HepG2 (cell line): Measurements from ENCODE around the gene PTPRU. TPM values are rescaled to one million over a fixed set of nuclear protein-coding genes. Genes with fewer than 3 reads are reported as not detected.

Experiments used
- CAMTA2 ChIP-seq: sonication (generic); formaldehyde crosslinking; IDR thresholded peaks from 2 replicates; pipeline ENCODE4 v1.4.0; 2020; ENCODE audit warnings: mild to moderate bottlenecking, missing genetic modification reagents, borderline replicate concordance
- ESRRA ChIP-seq: sonication (generic); formaldehyde crosslinking; IDR thresholded peaks from 2 replicates; pipeline ENCODE4 v1.5.1; 2020; ENCODE audit warnings: mild to moderate bottlenecking, low read depth, missing genetic modification reagents
- GLMP ChIP-seq: sonication (generic); formaldehyde crosslinking; IDR thresholded peaks from 2 replicates; pipeline ENCODE4 v1.9.0; 2021; ENCODE audit warnings: missing genetic modification reagents, mild to moderate bottlenecking, borderline replicate concordance
- HMGXB4 ChIP-seq, 2 experiments: sonication (generic) in 1 of 2; formaldehyde crosslinking in 1 of 2; IDR thresholded peaks; 2 replicates each; pipeline versions ENCODE4 v1.4.0 to v1.6.1; 2018 to 2020; ENCODE audit warnings: missing genetic modification reagents in 2 of 2, borderline replicate concordance in 1 of 2, low read depth in 1 of 2, mild to moderate bottlenecking in 1 of 2, missing biosample characterization in 1 of 2
- HNRNPK ChIP-seq: fragments of 200-400 bp; formaldehyde crosslinking; IDR thresholded peaks from 2 replicates; pipeline ENCODE4 v1.6.1; 2018; ENCODE audit warnings: low read length, low read depth, moderate library complexity, mild to moderate bottlenecking; ENCODE audit not compliant: poor library complexity, severe bottlenecking
- HNRNPLL ChIP-seq: fragments of 200-400 bp; formaldehyde crosslinking; IDR thresholded peaks from 2 replicates; pipeline ENCODE4 v1.6.1; 2017; ENCODE audit warnings: mild to moderate bottlenecking, low read depth, low read length; ENCODE audit not compliant: poor library complexity, severe bottlenecking
- MEIS1 ChIP-seq: sonication (generic); formaldehyde crosslinking; IDR thresholded peaks from 2 replicates; pipeline ENCODE4 v1.9.0; 2021; ENCODE audit warnings: mild to moderate bottlenecking, missing genetic modification reagents, moderate library complexity, borderline replicate concordance
- PCBP1 ChIP-seq: fragments of 200-400 bp; formaldehyde crosslinking; IDR thresholded peaks from 2 replicates; pipeline ENCODE4 v1.6.1; 2017; ENCODE audit warnings: mild to moderate bottlenecking, low read depth, low read length, borderline replicate concordance
- RAD21 ChIP-seq: fragments of 450-650 bp; formaldehyde crosslinking; IDR thresholded peaks from 2 replicates; pipeline ENCODE4 v1.5.0; 2020; ENCODE audit warnings: mild to moderate bottlenecking
- RBM39 ChIP-seq: fragments of 200-400 bp; formaldehyde crosslinking; IDR thresholded peaks from one replicate; pipeline ENCODE4 v1.6.1; 2018; ENCODE audit warnings: antibody characterized with exemption, mild to moderate bottlenecking, low read depth, low read length; ENCODE audit not compliant: poor library complexity, severe bottlenecking
- SALL2 ChIP-seq: sonication (generic); formaldehyde crosslinking; IDR thresholded peaks from 2 replicates; pipeline ENCODE4 v1.8.1; 2023; ENCODE audit warnings: mild to moderate bottlenecking, missing genetic modification reagents, inconsistent platforms
- SCMH1 ChIP-seq: sonication (generic); formaldehyde crosslinking; IDR thresholded peaks from 2 replicates; pipeline ENCODE4 v1.9.0; 2021; ENCODE audit warnings: missing genetic modification reagents, mild to moderate bottlenecking, borderline replicate concordance
- SMC3 ChIP-seq: IDR thresholded peaks from 2 replicates; pipeline ENCODE4 v1.6.1; 2011; ENCODE audit warnings: low read length, improper control_type of control experiment
- SOX5 ChIP-seq: IDR thresholded peaks from 2 replicates; pipeline ENCODE4 v1.6.1; 2016; ENCODE audit warnings: borderline replicate concordance
- TAF15 ChIP-seq: fragments of 200-400 bp; formaldehyde crosslinking; IDR thresholded peaks from one replicate; pipeline ENCODE4 v1.6.1; 2018; ENCODE audit warnings: mild to moderate bottlenecking, low read depth, low read length; ENCODE audit not compliant: poor library complexity, severe bottlenecking
- ZFP36L2 ChIP-seq: sonication (generic); formaldehyde crosslinking; IDR thresholded peaks from 2 replicates; pipeline ENCODE4 v1.4.0; 2020; ENCODE audit warnings: missing genetic modification reagents
- ZNF329 ChIP-seq: sonication (generic); formaldehyde crosslinking; IDR thresholded peaks from 2 replicates; pipeline ENCODE4 v1.9.0; 2021; ENCODE audit warnings: low read depth, mild to moderate bottlenecking, missing genetic modification reagents
- polyA plus RNA-seq, 8 experiments: library from polyadenylated mRNA; depleted of rRNA in 3 of 8; stranded (reverse) in 7 of 8; unstranded in 1 of 8; fragments of >200 nt; fragmentation: Illumina TruSeq in 4 of 8; extraction: Trizol in 4 of 8; gene quantifications; 2 replicates each; pipeline versions ENCODE4 v1.2.1 to v1.2.3, GENCODE V29; 2011 to 2016; ENCODE audit warnings: low read depth in 4 of 8, missing spikeins in 1 of 8, mixed read lengths in 1 of 8; ENCODE audit not compliant: insufficient read depth in 1 of 8
- total RNA-seq, 5 experiments: library from RNA; depleted of rRNA; stranded (reverse); fragments of >200 nt; fragmentation: Illumina TruSeq; extraction: Trizol; gene quantifications; 2 replicates each; pipeline ENCODE4 v1.2.3, GENCODE V29; 2016; ENCODE audit warnings: low read depth in 1 of 5
- TF ChIP-seq, protein P1 (sequence below): sonication (generic); formaldehyde crosslinking; IDR thresholded peaks from 2 replicates; pipeline ENCODE4 v1.9.0; 2021; ENCODE audit warnings: missing genetic modification reagents, mild to moderate bottlenecking, borderline replicate concordance
- TF ChIP-seq, protein P2 (sequence below): sonication (generic); formaldehyde crosslinking; IDR thresholded peaks from 2 replicates; pipeline ENCODE4 v1.5.1; 2020; ENCODE audit warnings: missing genetic modification reagents, mild to moderate bottlenecking, borderline replicate concordance

The PTPRU gene
- total and polyA plus RNA-seq, 2 of the 13 experiments (the other 11 are each of a cell fraction or from before 2014, with no cell fraction given): 21.6 to 22.3 TPM

GRCh38 chr1:29230553-29231378 lies 5.6 kb upstream of the PTPRU start, which contains the start of gene MECR (continued):
- no peak for TF ChIP-seq SMC3
- TF ChIP-seq RBM39: peak; percentile 84
- TF ChIP-seq, protein P1, sequence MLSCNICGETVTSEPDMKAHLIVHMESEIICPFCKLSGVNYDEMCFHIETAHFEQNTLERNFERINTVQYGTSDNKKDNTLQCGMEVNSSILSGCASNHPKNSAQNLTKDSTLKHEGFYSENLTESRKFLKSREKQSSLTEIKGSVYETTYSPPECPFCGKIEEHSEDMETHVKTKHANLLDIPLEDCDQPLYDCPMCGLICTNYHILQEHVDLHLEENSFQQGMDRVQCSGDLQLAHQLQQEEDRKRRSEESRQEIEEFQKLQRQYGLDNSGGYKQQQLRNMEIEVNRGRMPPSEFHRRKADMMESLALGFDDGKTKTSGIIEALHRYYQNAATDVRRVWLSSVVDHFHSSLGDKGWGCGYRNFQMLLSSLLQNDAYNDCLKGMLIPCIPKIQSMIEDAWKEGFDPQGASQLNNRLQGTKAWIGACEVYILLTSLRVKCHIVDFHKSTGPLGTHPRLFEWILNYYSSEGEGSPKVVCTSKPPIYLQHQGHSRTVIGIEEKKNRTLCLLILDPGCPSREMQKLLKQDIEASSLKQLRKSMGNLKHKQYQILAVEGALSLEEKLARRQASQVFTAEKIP: no peak
- TF ChIP-seq HNRNPLL: peak; percentile 66
- TF ChIP-seq SOX5 (CRISPR knock-in tag): peak; percentile 3; the same call in 1 of the 2 replicates
- TF ChIP-seq HNRNPK: no peak
- no peak for TF ChIP-seq ZFP36L2
- peak; percentile 40 for TF ChIP-seq TAF15
- TF ChIP-seq SCMH1: no peak
- no peak for TF ChIP-seq RAD21 (CRISPR knock-in tag)
- peak; percentile 72 to 81; a peak in 3 of 4 replicates for TF ChIP-seq HMGXB4 (CRISPR knock-in tag; IDR thresholded peaks at IDR 0.05; ENCODE audit: borderline replicate concordance in 1 of 2, low read depth in 1 of 2)
- 0 out of 2 replicates have a peak, but pooled peaks have one; percentile 41 for TF ChIP-seq SALL2 (CRISPR knock-in tag)
- no peak for TF ChIP-seq GLMP
- TF ChIP-seq, protein P2, sequence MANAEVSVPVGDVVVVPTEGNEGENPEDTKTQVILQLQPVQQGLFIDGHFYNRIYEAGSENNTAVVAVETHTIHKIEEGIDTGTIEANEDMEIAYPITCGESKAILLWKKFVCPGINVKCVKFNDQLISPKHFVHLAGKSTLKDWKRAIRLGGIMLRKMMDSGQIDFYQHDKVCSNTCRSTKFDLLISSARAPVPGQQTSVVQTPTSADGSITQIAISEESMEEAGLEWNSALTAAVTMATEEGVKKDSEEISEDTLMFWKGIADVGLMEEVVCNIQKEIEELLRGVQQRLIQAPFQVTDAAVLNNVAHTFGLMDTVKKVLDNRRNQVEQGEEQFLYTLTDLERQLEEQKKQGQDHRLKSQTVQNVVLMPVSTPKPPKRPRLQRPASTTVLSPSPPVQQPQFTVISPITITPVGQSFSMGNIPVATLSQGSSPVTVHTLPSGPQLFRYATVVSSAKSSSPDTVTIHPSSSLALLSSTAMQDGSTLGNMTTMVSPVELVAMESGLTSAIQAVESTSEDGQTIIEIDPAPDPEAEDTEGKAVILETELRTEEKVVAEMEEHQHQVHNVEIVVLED (CRISPR knock-in tag): peak; percentile 66; the same call in 1 of the 2 replicates
- TF ChIP-seq ZNF329: no peak
- TF ChIP-seq CAMTA2: no peak
- TF ChIP-seq PCBP1: no peak
- no peak for TF ChIP-seq ESRRA (CRISPR knock-in tag)
- no peak for TF ChIP-seq MEIS1 (CRISPR knock-in tag)
